ENCODE data around the gene CAPS.

DNA sequence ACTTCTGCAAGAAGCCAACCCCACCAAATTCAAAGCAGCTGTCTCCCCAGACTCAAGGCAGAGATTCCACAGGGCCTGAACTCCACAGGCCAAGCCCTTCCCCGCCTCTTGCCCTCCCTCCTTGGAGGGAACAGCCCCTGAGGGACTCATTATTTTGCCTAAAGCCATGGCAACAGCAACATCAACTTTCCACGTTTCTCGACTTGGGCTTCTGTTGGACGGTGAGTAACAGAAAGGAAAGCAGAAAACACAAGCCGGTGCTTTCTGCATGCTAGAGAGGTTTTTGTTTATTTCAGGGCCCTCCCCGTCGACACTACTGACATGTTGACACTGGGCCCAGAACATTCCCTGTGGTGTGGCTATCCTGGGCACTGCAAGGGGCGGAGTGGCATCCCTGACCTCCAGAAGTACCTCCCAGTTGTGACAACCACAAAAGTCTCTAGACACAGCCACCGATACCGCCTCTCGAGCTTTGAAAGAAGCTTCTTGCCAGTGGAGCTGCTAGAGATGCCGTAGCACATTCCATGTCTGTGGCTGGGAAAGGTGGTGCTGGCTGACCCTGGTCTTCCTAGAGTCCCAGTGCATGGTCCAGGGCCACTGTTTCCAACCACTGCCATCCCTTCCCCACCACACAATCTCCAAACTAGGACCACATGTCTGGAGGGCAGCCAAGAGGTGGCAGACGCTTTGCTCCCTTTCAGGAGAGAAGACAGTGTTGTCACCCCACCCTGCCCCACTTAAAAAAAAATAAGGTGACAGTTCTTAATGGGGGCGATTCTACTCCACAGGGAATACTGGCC, 12.8 kb downstream of the CAPS start:
- TF ChIP-seq, protein P1, sequence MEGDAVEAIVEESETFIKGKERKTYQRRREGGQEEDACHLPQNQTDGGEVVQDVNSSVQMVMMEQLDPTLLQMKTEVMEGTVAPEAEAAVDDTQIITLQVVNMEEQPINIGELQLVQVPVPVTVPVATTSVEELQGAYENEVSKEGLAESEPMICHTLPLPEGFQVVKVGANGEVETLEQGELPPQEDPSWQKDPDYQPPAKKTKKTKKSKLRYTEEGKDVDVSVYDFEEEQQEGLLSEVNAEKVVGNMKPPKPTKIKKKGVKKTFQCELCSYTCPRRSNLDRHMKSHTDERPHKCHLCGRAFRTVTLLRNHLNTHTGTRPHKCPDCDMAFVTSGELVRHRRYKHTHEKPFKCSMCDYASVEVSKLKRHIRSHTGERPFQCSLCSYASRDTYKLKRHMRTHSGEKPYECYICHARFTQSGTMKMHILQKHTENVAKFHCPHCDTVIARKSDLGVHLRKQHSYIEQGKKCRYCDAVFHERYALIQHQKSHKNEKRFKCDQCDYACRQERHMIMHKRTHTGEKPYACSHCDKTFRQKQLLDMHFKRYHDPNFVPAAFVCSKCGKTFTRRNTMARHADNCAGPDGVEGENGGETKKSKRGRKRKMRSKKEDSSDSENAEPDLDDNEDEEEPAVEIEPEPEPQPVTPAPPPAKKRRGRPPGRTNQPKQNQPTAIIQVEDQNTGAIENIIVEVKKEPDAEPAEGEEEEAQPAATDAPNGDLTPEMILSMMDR (IDR thresholded peaks at IDR 0.05): no peak
- no peak for TF ChIP-seq EZH2 (IDR thresholded peaks at IDR 0.05)

All from neural progenitor cell (in vitro differentiated cells).